Measurements from ENCODE around the gene SPIRE2. TPM values are rescaled to one million over a fixed set of nuclear protein-coding genes. Genes with fewer than 3 reads are reported as not detected.

Gene SPIRE2
- total and polyA plus RNA-seq, 2 of the 13 experiments (the other 11 are each of a cell fraction or from before 2014, with no cell fraction given) = 13.3 to 37.5 TPM

DNA sequence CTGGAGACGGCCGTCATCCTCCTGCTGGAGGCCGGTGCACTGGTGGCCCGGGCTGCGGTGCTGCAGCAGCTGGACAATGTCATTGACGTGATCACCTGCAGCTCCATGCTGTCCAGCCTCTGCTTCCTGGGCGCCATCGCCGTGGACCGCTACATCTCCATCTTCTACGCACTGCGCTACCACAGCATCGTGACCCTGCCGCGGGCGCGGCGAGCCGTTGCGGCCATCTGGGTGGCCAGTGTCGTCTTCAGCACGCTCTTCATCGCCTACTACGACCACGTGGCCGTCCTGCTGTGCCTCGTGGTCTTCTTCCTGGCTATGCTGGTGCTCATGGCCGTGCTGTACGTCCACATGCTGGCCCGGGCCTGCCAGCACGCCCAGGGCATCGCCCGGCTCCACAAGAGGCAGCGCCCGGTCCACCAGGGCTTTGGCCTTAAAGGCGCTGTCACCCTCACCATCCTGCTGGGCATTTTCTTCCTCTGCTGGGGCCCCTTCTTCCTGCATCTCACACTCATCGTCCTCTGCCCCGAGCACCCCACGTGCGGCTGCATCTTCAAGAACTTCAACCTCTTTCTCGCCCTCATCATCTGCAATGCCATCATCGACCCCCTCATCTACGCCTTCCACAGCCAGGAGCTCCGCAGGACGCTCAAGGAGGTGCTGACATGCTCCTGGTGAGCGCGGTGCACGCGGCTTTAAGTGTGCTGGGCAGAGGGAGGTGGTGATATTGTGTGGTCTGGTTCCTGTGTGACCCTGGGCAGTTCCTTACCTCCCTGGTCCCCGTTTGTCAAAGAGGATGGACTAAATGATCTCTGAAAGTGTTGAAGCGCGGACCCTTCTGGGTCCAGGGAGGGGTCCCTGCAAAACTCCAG, 91.5 kb downstream of the SPIRE2 start (continued):
- TF ChIP-seq ELK4 (CRISPR knock-in tag; IDR thresholded peaks at IDR 0.05; ENCODE audit: borderline replicate concordance) = no peak
- no peak for TF ChIP-seq HBP1 (CRISPR knock-in tag; IDR thresholded peaks at IDR 0.05; ENCODE audit: low read depth)
- no peak for TF ChIP-seq XBP1 (CRISPR knock-in tag; IDR thresholded peaks at IDR 0.05)
- TF ChIP-seq TMF1 (CRISPR knock-in tag; IDR thresholded peaks at IDR 0.05; ENCODE audit: low read depth) = no peak
- TF ChIP-seq POLR2A (IDR thresholded peaks at IDR 0.05; ENCODE audit: insufficient read depth in 1 of 2, low read depth in 2 of 2, low read length in 2 of 2) = no peak
- TF ChIP-seq ZNF512B (CRISPR knock-in tag; IDR thresholded peaks at IDR 0.05; ENCODE audit: borderline replicate concordance) = no peak
- no peak for TF ChIP-seq TGIF2 (CRISPR knock-in tag; IDR thresholded peaks at IDR 0.05)
- no peak for TF ChIP-seq MXD3 (CRISPR knock-in tag; IDR thresholded peaks at IDR 0.05)
- TF ChIP-seq CENPT (CRISPR knock-in tag; IDR thresholded peaks at IDR 0.05; ENCODE audit: low read depth) = 0 out of 2 replicates have a peak, but pooled peaks have one; percentile 39
- no peak for TF ChIP-seq PTBP1 (IDR thresholded peaks at IDR 0.05; ENCODE audit: low read depth, low read length, poor library complexity, severe bottlenecking)
- no peak for TF ChIP-seq ZNF552 (CRISPR knock-in tag; IDR thresholded peaks at IDR 0.05; ENCODE audit: borderline replicate concordance)
- TF ChIP-seq ZBTB7B (CRISPR knock-in tag; IDR thresholded peaks at IDR 0.05) = no peak
- no peak; the same call in 1 of the 2 replicates for TF ChIP-seq TBX2 (CRISPR knock-in tag; IDR thresholded peaks at IDR 0.05; ENCODE audit: borderline replicate concordance)
- no peak; the same call in 1 of the 2 replicates for TF ChIP-seq ZNF768 (CRISPR knock-in tag; IDR thresholded peaks at IDR 0.05)
- TF ChIP-seq, protein P1, sequence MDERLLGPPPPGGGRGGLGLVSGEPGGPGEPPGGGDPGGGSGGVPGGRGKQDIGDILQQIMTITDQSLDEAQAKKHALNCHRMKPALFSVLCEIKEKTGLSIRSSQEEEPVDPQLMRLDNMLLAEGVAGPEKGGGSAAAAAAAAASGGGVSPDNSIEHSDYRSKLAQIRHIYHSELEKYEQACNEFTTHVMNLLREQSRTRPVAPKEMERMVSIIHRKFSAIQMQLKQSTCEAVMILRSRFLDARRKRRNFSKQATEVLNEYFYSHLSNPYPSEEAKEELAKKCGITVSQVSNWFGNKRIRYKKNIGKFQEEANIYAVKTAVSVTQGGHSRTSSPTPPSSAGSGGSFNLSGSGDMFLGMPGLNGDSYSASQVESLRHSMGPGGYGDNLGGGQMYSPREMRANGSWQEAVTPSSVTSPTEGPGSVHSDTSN (CRISPR knock-in tag; IDR thresholded peaks at IDR 0.05) = no peak
- TF ChIP-seq ZSCAN31 (CRISPR knock-in tag; IDR thresholded peaks at IDR 0.05; ENCODE audit: low read depth) = no peak

All from HepG2 (cell line).